HepG2 (cell line): ENCODE measurements around the gene TMEM183A. TPM values are rescaled to one million over a fixed set of nuclear protein-coding genes. Genes with fewer than 3 reads are reported as not detected.

Experiments used
- AGO1 ChIP-seq: fragments of 200-400 bp; formaldehyde crosslinking; IDR thresholded peaks from 2 replicates; pipeline ENCODE4 v1.6.1; 2017; ENCODE audit warnings: mild to moderate bottlenecking, low read depth, low read length, moderate library complexity; ENCODE audit not compliant: poor library complexity, severe bottlenecking
- AKNA ChIP-seq: sonication (generic); formaldehyde crosslinking; IDR thresholded peaks from 2 replicates; pipeline ENCODE4 v1.4.0; 2020; ENCODE audit warnings: missing genetic modification reagents, borderline replicate concordance
- CBX2 ChIP-seq, 2 experiments: fragments of 200-600 bp in 1 of 2; sonication (generic); formaldehyde crosslinking in 1 of 2; IDR thresholded peaks; 2 replicates each; pipeline versions ENCODE4 v1.7.0 to v1.8.1; 2018 to 2022; ENCODE audit warnings: low read depth in 2 of 2, low read length in 1 of 2, mild to moderate bottlenecking in 1 of 2, missing genetic modification reagents in 1 of 2
- CEBPG ChIP-seq: IDR thresholded peaks from 2 replicates; pipeline ENCODE4 v1.6.1; 2016
- FOXO4 ChIP-seq: sonication (generic); formaldehyde crosslinking; conservative IDR thresholded peaks from 2 replicates; pipeline ENCODE4 v1.8.1; 2023; ENCODE audit warnings: missing genetic modification reagents
- MXD3 ChIP-seq: IDR thresholded peaks from 2 replicates; pipeline ENCODE4 v1.6.1; 2016; ENCODE audit warnings: mild to moderate bottlenecking, missing biosample characterization, missing genetic modification reagents
- NR0B2 ChIP-seq: sonication (generic); formaldehyde crosslinking; IDR thresholded peaks from 2 replicates; pipeline ENCODE4 v1.4.0; 2020; ENCODE audit warnings: mild to moderate bottlenecking, missing genetic modification reagents
- SNAI1 ChIP-seq: sonication (generic); formaldehyde crosslinking; IDR thresholded peaks from 2 replicates; pipeline ENCODE4 v1.5.0; 2020; ENCODE audit warnings: mild to moderate bottlenecking, missing genetic modification reagents, borderline replicate concordance
- SP140L ChIP-seq: sonication (generic); formaldehyde crosslinking; IDR thresholded peaks from 2 replicates; pipeline ENCODE4 v1.4.0; 2020; ENCODE audit warnings: missing genetic modification reagents, borderline replicate concordance
- SRF ChIP-seq: IDR thresholded peaks from 2 replicates; pipeline ENCODE4 v1.6.1; 2011; ENCODE audit warnings: mild to moderate bottlenecking, low read depth, low read length, moderate library complexity
- TCF7 ChIP-seq: sonication (generic); IDR thresholded peaks from 2 replicates; pipeline ENCODE4 v1.6.1; 2016; ENCODE audit warnings: antibody characterized with exemption, low read depth
- TRIM22 ChIP-seq: fragments of 450-650 bp; IDR thresholded peaks from 2 replicates; pipeline ENCODE4 v1.6.1; 2017
- U2AF2 ChIP-seq: fragments of 200-400 bp; formaldehyde crosslinking; IDR thresholded peaks from 2 replicates; pipeline ENCODE4 v1.6.1; 2017; ENCODE audit warnings: low read depth, mild to moderate bottlenecking, low read length
- ZBTB7A ChIP-seq: sonication (generic); formaldehyde crosslinking; IDR thresholded peaks from 2 replicates; pipeline ENCODE4 v1.8.0; 2022; ENCODE audit warnings: mild to moderate bottlenecking, missing genetic modification reagents
- ZNF205 ChIP-seq: IDR thresholded peaks from 2 replicates; pipeline ENCODE4 v1.6.1; 2018; ENCODE audit warnings: missing biosample characterization, missing genetic modification reagents
- ZNF460 ChIP-seq: sonication (generic); formaldehyde crosslinking; IDR thresholded peaks from 2 replicates; pipeline ENCODE4 v1.5.1; 2020; ENCODE audit warnings: missing genetic modification reagents, mild to moderate bottlenecking, borderline replicate concordance
- ZNF530 ChIP-seq: sonication (generic); formaldehyde crosslinking; IDR thresholded peaks from 2 replicates; pipeline ENCODE4 v1.5.0; 2020; ENCODE audit warnings: low read depth, mild to moderate bottlenecking, missing genetic modification reagents
- ZNF639 ChIP-seq: conservative IDR thresholded peaks from 2 replicates; pipeline ENCODE4 v1.6.1; 2018; ENCODE audit warnings: missing genetic modification reagents
- ZSCAN22 ChIP-seq: sonication (generic); formaldehyde crosslinking; IDR thresholded peaks from 2 replicates; pipeline ENCODE4 v1.4.0; 2020; ENCODE audit warnings: mild to moderate bottlenecking, missing genetic modification reagents
- polyA plus RNA-seq, 8 experiments: library from polyadenylated mRNA; depleted of rRNA in 3 of 8; stranded (reverse) in 7 of 8; unstranded in 1 of 8; fragments of >200 nt; fragmentation: Illumina TruSeq in 4 of 8; extraction: Trizol in 4 of 8; gene quantifications; 2 replicates each; pipeline versions ENCODE4 v1.2.1 to v1.2.3, GENCODE V29; 2011 to 2016; ENCODE audit warnings: low read depth in 4 of 8, missing spikeins in 1 of 8, mixed read lengths in 1 of 8; ENCODE audit not compliant: insufficient read depth in 1 of 8
- total RNA-seq, 5 experiments: library from RNA; depleted of rRNA; stranded (reverse); fragments of >200 nt; fragmentation: Illumina TruSeq; extraction: Trizol; gene quantifications; 2 replicates each; pipeline ENCODE4 v1.2.3, GENCODE V29; 2016; ENCODE audit warnings: low read depth in 1 of 5

Gene TMEM183A
- total and polyA plus RNA-seq, 2 of the 13 experiments (the other 11 are each of a cell fraction or from before 2014, with no cell fraction given), result 59.7 to 82.0 TPM

- TF ChIP-seq NR0B2 (CRISPR knock-in tag), result no peak
- TF ChIP-seq ZNF639 (CRISPR knock-in tag), result no peak
- no peak for TF ChIP-seq U2AF2
- TF ChIP-seq ZNF460 (CRISPR knock-in tag), result no peak
- TF ChIP-seq ZNF205 (CRISPR knock-in tag), result 0 out of 2 replicates have a peak, but pooled peaks have one; percentile 54
- TF ChIP-seq AKNA (CRISPR knock-in tag), result no peak
- no peak for TF ChIP-seq TCF7
- no peak for TF ChIP-seq CBX2 (IDR thresholded peaks at IDR 0.05; ENCODE audit: low read depth, low read length)
- no peak for TF ChIP-seq CBX2 (CRISPR knock-in tag; IDR thresholded peaks at IDR 0.05; ENCODE audit: low read depth)
- TF ChIP-seq SRF, result no peak
- no peak for TF ChIP-seq CEBPG (CRISPR knock-in tag)
- no peak for TF ChIP-seq AGO1
- 0 out of 2 replicates have a peak, but pooled peaks have one; percentile 17 for TF ChIP-seq ZSCAN22 (CRISPR knock-in tag)
- no peak for TF ChIP-seq ZNF530 (CRISPR knock-in tag)
- no peak for TF ChIP-seq MXD3 (CRISPR knock-in tag)
- no peak for TF ChIP-seq ZBTB7A (CRISPR knock-in tag)
- no peak for TF ChIP-seq SNAI1 (CRISPR knock-in tag)
- TF ChIP-seq SP140L (CRISPR knock-in tag), result no peak
- TF ChIP-seq TRIM22, result no peak
- TF ChIP-seq FOXO4 (CRISPR knock-in tag), result no peak
Observed at GRCh38 chr1:202957733-202958543, 49.2 kb upstream of the TMEM183A start, which contains the start of gene ADIPOR1 (continued).
